ENCODE measurements around the gene USP30.

GRCh38 chr12:109088818-109089217, 36.4 kb downstream of the USP30 start:
- TF ChIP-seq CTCF (IDR thresholded peaks at IDR 0.05) (no peak), POLR2AphosphoS5 (IDR thresholded peaks at IDR 0.05) (no peak)

All from prostate gland (tissue), 2 donors.